ENCODE data around the gene CFAP161. TPM values are rescaled to one million over a fixed set of nuclear protein-coding genes. Genes with fewer than 3 reads are reported as not detected.
"Not testable (repeated sequence)": the region's sequence is repeated elsewhere in the genome, so short reads cannot be mapped to it uniquely, and the experiment has no call there.

The CFAP161 gene
- total RNA-seq, 1 donor from 2014 or later = not detected

DNA sequence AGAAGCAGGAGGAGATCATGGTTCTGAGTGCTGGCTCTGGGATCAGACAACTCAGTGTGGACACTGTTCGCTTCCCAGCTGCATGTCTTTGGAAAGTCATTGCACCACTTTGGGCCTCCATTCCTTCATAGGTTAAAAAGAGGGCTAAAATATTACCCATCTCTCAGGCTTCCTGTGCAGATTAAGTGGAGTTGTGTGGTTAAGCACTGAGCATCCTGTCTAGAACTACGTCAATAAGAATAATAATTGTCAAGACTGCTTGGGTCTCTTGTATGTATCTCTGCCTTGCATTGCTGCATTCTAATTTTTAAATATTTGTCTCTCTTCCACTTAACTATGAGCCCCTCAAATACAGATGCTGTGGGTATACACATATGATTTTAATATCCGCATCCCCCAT lies 22.3 kb downstream of the CFAP161 start:
- H3K9me3 Mint-ChIP-seq (ENCODE audit: unreplicated experiment) = no peaks in the 10 kb centered on the region
- peaks cover 10% of the 10 kb centered on the region for H3K4me1 Mint-ChIP-seq (ENCODE audit: unreplicated experiment)
- H3K4me3 Mint-ChIP-seq (ENCODE audit: unreplicated experiment) = no peak overlapping the region
- H3K27me3 Mint-ChIP-seq (ENCODE audit: unreplicated experiment) = peaks cover 17% of the 10 kb centered on the region
- DNase-seq (ENCODE audit: extremely low spot score, unreplicated experiment) = no peak
- no peaks in the 10 kb centered on the region for H3K36me3 Mint-ChIP-seq (ENCODE audit: unreplicated experiment)
- TF ChIP-seq, protein P1, sequence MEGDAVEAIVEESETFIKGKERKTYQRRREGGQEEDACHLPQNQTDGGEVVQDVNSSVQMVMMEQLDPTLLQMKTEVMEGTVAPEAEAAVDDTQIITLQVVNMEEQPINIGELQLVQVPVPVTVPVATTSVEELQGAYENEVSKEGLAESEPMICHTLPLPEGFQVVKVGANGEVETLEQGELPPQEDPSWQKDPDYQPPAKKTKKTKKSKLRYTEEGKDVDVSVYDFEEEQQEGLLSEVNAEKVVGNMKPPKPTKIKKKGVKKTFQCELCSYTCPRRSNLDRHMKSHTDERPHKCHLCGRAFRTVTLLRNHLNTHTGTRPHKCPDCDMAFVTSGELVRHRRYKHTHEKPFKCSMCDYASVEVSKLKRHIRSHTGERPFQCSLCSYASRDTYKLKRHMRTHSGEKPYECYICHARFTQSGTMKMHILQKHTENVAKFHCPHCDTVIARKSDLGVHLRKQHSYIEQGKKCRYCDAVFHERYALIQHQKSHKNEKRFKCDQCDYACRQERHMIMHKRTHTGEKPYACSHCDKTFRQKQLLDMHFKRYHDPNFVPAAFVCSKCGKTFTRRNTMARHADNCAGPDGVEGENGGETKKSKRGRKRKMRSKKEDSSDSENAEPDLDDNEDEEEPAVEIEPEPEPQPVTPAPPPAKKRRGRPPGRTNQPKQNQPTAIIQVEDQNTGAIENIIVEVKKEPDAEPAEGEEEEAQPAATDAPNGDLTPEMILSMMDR (IDR thresholded peaks at IDR 0.05) = no peak
- H3K27ac Mint-ChIP-seq (ENCODE audit: unreplicated experiment) = no peak overlapping the region

DNA sequence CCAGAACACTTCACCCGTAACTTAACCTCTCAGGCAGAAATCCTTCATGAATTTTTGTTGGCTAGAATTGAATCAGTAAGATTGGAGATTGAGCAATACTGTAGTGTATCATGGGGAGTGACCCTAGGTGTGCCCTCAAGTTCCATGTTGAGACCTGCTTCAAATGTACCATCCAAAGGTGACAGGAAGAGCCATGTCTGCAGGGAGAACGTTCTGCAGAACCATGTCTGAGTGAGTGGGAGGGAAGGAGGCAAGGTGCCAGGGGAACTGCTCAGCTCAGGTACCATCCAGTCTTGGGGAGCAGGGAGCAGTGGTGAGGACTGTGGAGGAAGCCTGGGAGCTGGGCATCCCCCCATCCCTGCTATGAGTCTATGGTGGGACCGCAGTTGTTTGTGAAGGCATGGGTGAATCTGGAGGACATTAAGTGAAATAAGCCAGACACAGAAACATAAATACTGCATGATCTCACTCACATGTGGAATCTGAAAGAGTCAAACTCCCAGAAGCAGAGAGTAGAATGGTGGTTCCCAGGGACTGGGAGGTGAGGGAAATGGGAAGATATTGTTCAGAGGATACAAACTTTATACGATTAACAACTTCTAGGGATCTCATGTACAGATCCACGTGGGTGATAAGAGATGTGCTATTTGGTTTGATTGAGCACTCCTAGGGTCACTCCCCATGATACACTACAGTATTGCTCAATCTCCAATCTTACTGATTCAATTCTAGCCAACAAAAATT lies 23.3 kb downstream of the CFAP161 start:
- Mint-ChIP-seq H3K9me3 (ENCODE audit: unreplicated experiment) (no peaks in the 10 kb centered on the region), H3K4me3 (ENCODE audit: unreplicated experiment) (no peak overlapping the region), H3K36me3 (ENCODE audit: unreplicated experiment) (no peaks in the 10 kb centered on the region), H3K27me3 (ENCODE audit: unreplicated experiment) (peaks cover 8% of the 10 kb centered on the region), H3K4me1 (ENCODE audit: unreplicated experiment) (peaks cover 15% of the 10 kb centered on the region), H3K27ac (ENCODE audit: unreplicated experiment) (no peak overlapping the region)
- no peak for DNase-seq (ENCODE audit: extremely low spot score, unreplicated experiment)
- TF ChIP-seq, protein P1 (IDR thresholded peaks at IDR 0.05) = no peak

DNA sequence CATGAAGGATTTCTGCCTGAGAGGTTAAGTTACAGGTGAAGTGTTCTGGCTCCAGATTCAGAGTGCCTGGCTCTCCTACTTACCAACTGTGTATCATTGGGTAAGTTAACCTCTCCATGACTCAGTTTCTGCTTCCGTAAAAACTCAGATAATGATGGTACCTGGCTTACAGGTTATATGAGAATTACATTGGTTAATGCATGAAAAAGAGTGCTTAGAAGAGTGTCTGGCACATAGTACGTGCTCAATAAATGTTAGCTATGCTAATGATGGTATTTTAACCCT lies 23.8 kb downstream of the CFAP161 start:
- Mint-ChIP-seq H3K27me3 (ENCODE audit: unreplicated experiment) (peaks cover 8% of the 10 kb centered on the region), H3K4me3 (ENCODE audit: unreplicated experiment) (no peak overlapping the region), H3K27ac (ENCODE audit: unreplicated experiment) (no peak overlapping the region), H3K4me1 (ENCODE audit: unreplicated experiment) (peaks cover 15% of the 10 kb centered on the region), H3K36me3 (ENCODE audit: unreplicated experiment) (no peaks in the 10 kb centered on the region), H3K9me3 (ENCODE audit: unreplicated experiment) (no peaks in the 10 kb centered on the region)
- TF ChIP-seq, protein P1 (IDR thresholded peaks at IDR 0.05) = no peak
- DNase-seq (ENCODE audit: extremely low spot score, unreplicated experiment) = no peak

DNA sequence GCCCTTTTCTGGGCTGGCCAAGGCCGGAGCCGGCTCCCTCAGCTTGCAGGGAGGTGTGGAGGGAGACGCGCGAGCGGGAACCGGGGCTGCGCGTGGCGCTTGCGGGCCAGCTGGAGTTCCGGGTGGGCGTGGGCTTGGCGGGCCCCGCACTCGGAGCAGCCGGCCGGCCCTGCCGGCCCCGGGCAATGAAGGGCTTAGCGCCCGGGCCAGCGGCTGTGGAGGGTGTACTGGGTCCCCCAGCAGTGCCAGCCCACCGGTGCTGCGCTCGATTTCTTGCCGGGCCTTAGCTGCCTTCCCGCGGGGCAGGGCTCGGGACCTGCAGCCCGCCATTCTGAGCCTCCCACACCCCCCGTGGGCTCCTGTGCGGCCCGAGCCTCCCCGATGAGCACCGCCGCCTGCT lies 24.5 kb downstream of the CFAP161 start:
- peaks cover 15% of the 10 kb centered on the region for H3K4me1 Mint-ChIP-seq (ENCODE audit: unreplicated experiment)
- not testable (repeated sequence) for H3K9me3 Mint-ChIP-seq (ENCODE audit: unreplicated experiment); H3K27ac Mint-ChIP-seq (ENCODE audit: unreplicated experiment); H3K4me3 Mint-ChIP-seq (ENCODE audit: unreplicated experiment); H3K36me3 Mint-ChIP-seq (ENCODE audit: unreplicated experiment); DNase-seq (ENCODE audit: extremely low spot score, unreplicated experiment); H3K27me3 Mint-ChIP-seq (ENCODE audit: unreplicated experiment)

DNA sequence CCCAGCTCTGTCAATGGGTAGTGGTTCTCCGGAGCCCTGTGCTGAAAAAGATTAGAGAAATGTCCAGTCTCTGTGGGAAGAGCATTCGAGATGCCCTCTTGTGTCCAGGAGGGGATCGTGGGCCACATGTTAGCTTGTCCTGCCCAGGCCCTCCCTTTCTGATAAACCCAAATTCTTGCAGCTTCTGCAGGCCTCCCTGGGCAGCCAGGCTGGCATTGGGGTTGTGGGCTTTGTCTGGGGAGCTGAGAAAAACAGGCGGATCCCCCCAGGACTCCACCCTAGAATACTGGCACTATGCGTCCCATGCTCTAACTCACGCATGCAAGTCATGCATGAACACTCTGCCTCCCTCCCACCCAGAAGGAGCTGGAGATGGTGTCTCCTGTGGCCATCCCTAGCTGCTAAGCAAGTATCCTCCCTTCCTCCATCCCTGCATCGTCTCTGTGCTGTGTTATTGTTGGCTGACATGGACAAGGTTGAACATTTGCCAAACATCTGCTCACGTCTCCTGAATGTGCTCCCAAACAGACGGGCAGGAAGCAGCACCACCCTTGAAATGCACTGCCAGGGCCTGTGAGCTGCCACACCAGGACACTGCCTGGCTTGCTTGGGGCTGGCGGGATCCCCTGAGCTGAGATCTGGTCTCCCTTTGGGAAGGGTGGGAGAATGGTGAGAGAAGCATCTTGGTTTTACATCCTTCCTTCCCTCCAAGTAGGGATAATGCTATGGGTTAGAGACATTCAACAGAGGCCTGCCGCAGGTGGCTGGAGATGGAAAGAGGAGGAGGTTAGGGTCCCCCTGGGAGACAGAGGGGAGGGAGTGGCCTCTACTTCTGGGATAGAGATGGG lies 26.5 kb downstream of the CFAP161 start:
- H3K9me3 Mint-ChIP-seq (ENCODE audit: unreplicated experiment) = no peaks in the 10 kb centered on the region
- H3K27me3 Mint-ChIP-seq (ENCODE audit: unreplicated experiment) = peaks cover 4% of the 10 kb centered on the region
- H3K4me1 Mint-ChIP-seq (ENCODE audit: unreplicated experiment) = peaks cover 15% of the 10 kb centered on the region
- peak overlapping the region; percentile 65 for H3K27ac Mint-ChIP-seq (ENCODE audit: unreplicated experiment)
- no peaks in the 10 kb centered on the region for H3K36me3 Mint-ChIP-seq (ENCODE audit: unreplicated experiment)
- DNase-seq (ENCODE audit: extremely low spot score, unreplicated experiment) = no peak
- TF ChIP-seq, protein P1 (IDR thresholded peaks at IDR 0.05) = no peak
- H3K4me3 Mint-ChIP-seq (ENCODE audit: unreplicated experiment) = no peak overlapping the region
